ENCODE results near the gene TOM1.
A peak's percentile ranks its signal among the peaks of the same experiment; 100 is the strongest.

Gene TOM1

DNA sequence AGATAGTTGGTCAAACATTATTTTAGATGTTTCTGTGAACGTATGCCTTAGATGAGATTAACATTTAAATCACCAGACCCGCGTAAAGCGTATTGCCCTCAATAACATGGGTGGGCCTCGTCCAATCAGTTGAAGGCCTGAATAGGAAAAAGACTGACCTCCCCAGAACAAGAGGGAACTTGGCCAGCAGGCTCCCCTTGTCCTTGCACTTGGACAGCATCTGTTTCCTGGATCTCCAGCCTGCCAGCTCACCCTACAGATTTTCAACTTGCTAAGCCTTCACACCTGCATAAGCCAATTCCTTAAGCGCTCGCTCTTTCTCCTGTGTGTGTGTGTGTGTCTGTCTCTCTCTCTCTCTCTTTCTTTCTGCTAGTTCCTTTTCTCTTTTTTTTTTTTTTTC is 8.2 kb downstream of the TOM1 start:
- DNase-seq = no peak

DNA sequence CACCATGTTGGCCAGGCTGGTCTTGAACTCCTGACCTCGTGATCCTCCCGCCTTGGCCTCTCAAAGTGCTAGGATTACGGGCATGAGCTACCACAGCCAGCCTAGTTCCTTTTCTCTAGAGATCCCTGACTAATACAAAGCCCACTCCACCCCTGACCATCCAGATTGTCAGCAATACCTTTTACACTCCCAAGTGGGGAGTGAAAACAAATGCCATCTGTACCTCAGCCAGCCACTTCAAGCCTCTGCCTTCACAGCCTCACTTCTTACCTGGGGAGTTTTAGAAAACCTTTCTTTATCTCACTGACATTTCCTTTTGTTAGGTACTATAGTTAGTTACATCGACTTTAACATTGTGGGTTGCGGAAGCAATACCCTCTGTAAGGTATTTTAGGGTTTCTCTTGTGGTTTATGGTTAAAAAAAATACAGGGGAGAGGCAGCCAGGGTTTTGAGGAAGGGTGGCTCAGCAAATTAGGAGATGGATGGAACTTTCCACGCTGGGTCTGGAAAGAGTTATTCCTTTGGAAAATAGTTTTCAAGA is 8.9 kb downstream of the TOM1 start:
- no peak for DNase-seq

DNA sequence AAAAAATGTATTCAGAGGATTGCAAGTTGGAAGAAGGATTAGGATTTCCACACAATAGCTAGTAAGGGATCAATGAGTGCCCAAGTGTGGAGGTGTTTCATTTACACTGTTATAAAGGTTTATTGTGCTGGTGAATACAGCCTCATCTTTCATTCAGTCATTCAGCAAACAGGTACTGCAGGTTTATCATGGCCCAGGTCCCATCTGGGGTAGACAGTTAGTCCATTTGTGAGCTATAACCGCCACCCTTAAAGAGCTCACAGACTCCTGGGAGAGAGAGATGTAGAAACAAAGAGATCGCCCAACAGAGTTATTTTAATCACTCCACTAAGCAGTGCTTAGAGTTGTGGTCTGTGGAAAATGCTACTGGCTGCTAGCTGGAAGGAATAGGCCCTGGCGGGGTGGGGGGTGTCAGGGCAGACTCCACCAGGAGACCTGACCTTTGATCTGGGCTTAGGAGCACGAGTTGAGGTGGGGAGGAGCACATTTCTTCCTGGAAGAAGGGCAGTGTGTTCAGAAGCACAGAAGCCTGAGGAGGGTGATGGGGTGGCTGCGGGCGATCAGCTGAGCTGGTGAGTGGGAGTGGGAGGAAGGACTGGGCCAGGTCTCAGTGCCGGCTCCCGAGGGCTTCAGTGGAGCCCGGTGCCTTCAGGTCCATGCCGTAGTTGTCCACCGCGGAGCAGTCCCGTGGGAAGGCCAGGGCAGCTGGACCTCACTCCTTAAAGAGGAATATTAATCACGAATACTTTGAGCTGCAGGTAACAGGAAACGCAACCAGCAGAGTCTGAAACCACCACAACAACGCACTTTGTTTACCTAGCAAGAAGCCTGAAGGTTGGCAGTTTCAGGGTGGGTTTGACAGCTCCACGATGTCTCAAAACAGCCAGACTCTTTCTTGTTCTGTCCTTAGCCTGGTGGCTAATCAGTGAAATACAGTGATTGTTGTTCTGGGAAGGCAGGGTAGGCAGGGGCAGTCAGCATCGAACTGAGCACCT is 11.2 kb downstream of the TOM1 start:
- DNase-seq = no peak

DNA sequence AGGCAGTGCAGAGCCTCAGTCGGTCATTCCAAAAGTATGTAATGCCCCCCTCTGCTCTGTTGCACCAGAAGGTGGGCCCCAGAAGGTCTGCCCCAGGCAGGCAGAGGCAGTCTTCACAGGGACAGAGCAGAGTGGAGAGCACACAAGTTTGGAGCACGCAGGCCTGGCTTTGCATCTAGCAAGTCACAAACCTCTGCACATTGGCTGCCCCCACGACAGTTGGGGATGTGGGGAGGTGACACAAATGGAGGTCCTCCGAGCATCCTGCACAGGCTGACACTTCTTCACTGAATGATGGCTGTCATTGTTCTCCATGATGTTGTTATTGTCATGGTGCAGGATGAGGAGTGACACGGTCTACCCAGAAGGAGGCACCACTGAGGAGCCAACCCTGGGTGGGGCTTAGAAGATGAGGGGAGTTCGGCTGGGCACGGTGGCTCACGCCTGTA is 11.9 kb downstream of the TOM1 start:
- DNase-seq = no peak

DNA sequence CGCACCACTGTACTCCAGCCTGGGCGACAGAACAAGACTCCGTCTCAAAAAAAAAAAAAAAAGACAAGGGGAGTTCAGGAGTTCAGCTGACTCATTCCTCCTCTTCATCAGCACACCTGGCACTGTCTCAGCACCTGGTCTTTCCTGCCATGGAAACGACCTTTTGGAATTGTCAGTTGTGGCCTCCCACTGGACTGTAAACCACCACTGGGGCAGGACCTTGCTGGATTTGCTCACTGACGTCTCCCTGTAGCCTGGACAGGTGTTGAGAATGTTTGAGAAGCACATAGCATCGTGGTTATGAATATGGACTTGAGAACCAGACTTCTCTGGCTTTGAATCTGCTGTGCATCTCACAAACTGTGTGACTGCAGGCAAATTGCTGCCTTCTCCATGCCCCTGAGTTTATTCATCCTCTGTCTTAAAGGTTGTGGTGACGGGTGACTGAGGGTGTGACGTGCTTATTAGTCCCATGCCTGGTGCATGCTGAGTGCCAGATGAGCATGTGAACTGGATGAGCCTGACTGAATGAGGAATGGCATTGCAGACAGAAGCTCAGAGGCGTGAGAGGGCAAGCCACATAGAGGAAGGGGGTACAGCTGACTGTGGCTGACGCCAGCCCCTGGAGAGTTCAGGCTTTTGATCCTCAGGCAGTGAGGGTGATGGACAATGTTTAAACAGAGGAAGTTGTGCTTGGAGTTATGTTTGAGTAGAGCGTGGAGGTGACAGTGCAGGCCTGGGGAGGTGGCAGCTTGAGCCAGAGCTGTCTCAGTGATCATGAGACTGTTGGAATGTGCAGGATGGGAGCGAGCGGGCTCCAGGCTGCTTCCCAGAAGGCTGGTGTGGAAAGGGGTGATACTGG is 12.7 kb downstream of the TOM1 start:
- DNase-seq = no peak

DNA sequence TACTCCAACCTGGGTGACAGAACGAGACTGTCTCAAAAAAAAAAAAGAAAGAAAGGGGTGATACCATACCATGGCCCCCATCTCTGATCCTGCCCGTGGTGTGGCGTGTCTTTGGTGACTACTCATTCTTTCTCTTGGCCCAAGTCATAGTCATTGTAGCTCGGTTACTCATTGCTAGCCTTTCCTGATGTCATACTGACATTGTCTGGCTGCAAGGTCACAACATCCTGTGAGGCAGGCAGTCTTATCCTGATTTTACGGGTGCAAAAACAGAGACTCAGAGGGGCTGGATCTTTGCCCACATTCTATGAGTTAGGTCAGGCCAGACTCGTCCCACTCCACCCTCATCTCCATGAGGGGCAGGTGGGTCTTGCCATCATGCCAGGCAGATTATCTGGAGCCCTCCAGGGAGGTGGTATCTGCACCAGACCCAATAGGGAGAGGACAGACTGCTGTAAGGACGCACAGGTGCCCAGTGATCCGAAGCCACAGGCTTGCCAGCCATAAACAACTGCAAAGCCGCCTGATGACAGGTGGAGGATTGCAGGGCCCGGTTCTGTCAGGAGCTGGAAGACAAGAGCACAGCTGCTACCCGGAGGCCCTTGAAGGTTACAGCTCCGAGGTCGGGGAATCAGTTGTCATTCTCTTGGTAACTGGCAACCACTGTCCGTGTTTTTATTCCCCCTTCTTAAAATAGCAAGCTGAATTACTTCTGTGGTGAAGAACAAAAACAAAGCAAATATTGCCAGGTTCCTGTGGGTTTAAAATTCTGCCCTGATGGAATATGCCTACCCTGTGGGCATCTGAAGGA is 13.8 kb downstream of the TOM1 start:
- DNase-seq = peak in 1 of 2 experiments; percentile 22

DNA sequence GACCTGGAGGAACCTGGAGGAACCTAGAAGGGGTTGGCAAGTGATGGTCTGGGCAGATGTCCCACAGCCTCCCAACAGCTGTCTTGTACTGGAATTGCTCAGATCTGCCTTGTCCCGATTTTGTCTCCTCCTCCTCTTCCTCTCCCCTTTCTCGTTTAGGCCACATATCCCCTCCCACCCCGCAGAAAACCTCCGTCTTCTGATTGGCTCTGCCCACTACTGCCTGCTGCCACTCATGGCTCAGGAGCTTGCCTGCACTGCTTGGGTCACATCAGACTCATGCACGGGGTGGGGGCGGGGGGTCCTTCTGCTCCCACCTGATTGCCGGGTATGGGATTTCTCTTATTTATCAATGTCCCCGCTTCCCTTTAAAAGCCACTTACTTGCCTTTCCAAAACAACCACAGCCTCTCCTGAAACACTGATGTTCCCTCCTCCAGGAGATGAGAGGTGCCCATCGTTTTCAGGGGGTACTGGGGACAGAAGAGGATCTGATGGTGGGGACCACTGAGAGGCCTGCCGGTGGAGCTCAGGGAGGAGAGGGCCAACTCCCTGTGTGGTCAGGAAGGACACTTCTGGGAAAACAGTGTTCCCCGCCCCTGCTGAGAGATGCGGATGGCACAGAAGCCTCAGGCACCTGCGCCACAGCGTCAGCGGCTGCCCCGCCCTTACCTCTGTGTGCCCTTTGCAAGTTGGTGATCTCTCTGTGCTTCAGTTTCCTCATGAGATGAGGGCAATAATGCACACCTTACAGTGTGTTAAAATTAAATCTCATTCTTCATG is 14.7 kb downstream of the TOM1 start:
- no peak for DNase-seq

DNA sequence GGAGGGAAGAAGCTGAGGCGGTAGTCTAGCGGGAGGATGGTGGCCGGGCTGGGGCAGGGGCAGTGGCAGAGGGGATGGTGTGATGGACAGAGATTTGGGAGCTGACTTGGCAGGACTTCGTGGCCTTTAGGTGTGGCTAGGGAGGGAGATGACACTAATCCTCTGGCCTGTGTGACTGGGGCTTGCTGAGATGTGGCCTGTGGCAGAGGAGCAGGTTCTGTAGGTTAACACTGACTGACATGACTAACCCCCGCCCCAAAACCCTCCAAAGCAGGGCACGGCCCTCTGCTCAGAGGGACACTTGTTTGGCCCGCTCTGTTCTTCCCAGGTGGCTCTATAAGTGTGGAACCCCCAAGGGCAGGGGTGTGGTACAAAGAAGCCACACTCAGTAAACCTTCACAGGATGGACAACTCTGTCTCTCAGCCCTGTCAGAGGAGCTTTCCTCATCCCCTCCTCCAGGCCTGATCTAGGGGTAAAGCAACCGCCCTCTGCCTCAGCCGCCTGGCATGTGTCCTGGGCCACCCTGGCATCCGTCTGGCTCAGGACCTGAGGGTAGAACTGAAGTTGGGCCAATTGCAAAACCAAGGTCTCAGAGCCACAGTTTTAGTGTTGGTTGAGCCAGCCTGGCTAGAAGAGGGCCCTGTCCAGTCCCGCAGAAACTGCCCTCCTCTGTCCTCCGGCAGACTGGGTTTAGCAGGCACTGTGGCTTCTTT is 15.6 kb downstream of the TOM1 start:
- DNase-seq = no peak

DNA sequence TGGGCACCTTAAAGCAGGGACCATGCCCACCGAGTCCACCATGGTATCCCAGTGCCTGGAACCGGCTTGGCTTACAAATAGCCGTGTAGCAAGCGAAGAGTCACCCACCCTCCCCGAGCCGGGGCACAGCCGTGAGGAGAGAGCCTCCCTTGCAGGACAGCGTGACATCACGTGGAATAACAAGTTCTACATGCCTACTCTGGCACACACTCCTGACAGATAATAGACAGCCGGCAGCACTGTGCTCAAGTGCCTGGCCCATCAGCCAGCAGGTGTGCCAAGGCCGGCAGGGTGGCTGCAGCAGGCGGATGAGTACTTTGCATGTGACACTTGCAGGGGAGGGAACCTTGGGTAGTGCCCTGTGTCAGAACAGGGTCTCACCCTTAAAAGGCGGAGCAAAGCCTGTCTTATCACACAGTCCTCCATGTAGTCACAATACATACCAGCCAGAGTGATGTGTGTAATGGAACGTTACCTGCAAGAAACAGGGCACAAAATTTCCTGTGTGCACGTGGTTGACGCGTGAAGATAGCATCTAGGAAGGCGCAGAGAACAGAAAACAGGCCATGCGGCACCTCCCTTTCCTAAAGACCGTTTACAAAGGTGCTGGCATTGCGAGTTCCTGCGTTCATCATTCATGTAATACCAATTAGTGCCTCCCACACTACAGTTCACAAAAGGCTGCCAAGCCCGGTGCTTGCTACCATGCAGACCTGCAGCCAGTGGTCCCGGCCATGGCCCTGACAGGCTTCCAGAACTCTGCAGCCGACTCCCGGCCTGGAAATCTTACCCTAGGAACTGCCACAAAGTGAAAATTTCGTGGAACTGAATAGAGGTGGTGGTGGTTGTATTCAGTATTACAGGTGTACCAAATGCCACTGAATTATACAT is 16.4 kb downstream of the TOM1 start:
- DNase-seq = no peak

DNA sequence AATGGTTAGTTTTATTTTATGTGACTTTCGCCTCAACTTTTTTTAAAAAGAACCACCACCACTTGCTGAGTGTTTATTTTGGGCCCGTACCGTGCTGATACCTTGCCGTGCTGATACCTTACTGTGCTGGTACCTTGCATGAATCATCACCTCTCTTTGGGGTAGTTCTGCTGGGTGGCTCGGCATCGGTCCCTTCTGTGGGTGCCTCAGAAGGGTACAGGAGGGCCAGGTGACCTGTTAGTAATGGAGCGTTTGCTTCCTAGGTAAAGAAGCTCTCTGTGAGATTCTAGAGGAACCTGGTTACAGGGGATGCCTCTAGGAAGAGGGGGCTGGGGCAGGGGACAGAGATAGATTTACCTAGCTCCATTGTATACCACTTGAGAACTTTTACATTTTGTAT is 17.1 kb downstream of the TOM1 start:
- no peak for DNase-seq

DNA sequence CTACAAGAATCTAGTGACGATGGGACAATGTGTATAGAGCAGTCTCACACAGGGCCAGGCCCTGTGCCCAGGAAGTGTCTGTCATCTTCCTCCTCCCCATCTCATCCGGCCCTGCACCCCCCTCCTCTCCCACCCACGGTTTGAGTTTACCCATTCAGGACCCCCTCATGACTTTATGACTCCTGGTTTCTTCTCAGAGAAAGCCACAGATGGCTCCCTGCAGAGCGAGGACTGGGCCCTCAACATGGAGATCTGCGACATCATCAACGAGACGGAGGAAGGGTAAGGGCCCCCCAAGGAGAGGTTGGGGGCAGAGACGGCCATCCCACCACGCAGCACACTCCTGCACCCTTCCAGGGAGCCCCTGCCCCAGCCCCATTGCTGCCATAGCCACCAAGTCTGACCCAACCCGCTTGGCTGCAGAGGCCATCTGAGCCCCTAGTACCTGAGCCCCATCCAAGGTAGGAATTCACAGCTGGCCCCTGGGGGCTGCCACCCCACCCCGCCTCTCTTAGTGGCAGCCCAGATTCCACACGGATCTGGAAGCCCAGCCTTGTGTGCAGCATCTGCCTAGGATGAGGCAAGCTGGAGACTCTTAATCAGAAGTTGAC is 18.1 kb downstream of the TOM1 start:
- DNase-seq = no peak

DNA sequence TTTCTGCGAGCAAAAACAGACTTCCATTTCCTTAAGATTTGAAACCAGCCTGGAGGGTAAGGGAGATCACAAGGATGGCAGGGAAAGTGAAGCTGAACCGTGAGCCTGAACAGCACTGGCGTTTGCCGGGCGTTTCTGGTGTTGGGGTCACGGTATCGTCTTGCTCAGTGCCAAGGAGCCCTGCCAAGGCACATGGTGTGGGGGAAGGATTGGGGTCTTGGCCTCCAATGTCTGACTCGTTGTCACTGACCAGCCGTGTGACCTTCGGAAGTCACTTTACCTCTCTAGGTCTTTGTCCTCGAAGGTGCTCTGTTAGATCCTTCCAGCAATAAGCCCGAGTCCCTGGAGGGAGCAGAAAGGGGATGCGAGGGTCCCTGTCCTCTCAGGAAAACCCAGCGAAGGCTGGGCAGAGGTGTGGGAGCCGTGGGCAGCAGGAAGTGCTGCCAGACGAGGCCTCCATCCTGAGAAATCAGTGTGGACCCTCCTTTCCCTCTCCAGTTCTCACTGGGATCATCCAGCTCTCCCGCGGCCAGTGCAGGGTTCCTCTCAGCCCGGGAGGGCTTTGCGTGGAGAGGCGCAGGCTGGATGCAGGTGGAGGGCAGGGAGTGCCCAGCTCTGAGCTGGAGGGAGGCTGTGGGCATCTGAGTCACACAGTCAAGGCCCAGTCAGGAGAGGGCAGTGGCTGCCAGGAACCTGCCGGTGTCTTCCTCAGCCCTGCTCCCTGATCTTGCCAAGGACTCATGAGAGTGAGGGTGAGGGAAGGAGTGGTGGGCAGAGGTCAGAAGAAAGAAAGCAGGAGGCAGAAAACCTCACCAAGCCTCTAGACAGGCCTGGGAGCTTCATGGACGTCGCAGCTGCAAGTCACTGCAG is 18.9 kb downstream of the TOM1 start:
- no peak for DNase-seq

DNA sequence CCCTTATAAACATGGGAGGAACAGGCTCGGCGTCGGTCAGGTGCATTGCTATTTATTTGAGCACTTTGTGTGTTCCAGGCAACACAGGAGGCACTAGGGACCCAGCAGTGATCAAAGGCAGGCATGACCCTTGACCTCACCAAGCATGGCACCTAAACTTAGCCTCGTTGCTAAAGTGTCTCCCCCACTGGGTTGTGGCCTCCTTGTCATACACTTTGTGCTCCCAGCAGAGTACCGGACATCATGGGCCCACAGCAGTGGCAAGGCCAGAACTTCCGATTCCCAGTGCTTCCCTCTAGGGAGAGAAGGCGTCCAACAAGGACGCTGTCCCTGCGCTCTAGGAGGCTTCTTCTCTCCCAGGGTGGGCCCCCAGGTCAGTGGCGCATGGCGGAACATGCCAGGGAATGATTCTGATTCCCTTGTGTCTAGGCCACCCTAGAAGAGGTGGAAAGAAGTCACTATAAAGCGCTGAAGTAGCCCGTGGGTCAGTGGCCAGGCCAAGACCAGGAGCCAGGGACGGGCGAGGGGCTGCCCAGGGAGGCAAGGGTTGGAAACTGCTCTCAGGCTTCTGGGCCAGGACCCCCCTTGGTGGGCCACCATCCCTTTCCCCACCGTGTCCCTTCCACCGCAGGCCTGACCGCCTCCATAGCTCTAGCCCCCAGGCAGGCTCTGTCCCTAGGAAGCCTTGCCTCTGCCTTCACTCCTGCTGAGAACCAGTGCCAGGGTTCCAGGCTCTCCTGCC is 19.7 kb downstream of the TOM1 start:
- DNase-seq = no peak

DNA sequence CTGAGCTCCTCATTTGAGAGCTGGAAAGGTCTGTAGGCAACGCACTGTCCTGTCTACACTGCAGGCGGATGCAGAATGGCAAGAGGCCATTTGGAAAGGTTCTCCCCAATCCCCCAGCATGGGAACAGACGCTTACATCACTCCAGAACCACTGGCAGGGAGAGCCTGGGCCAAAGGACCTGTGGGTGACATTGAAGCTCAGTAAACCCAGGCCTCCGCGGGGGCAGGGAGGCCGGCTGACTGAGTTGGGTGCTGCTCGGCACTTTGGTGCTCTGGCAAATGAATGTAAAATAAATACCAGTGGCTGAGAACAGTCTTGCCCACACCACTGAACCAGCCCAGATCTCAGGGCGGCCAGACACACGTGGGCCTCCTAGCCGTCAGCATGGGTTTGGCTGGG is 22.4 kb downstream of the TOM1 start:
- DNase-seq = no peak

DNA sequence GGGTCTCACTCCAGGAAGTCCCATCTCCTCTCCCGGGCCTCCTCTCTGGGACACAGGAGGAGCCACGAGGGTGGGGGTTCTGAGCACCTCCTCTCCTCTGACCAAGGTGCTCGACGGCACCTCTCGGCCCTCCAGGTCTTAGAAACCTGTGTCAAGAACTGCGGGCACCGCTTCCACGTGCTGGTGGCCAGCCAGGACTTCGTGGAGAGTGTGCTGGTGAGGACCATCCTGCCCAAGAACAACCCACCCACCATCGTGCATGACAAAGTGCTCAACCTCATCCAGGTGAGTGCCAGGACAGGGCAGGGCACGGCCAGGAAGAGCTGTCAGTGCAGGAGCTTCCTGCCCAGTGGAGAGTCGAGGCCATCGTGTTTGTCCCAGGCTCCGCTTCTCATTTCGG is 23.2 kb downstream of the TOM1 start:
- DNase-seq = no peak

DNA sequence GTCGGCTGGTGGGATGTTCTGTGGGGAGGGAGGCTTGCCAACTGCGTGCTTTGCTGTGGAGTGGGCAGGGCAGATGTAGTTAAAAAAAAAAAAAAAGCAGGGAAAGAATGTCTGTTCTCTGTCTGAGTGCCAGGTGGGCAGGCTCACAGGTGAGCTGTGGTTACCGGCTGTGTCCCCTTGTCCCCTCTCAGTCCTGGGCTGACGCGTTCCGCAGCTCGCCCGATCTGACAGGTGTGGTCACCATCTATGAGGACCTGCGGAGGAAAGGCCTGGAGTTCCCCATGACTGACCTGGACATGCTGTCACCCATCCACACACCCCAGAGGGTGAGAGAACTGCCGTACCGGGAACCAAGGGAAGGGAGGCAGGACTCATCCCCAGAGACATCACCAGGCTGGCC is 23.6 kb downstream of the TOM1 start:
- no peak for DNase-seq

DNA sequence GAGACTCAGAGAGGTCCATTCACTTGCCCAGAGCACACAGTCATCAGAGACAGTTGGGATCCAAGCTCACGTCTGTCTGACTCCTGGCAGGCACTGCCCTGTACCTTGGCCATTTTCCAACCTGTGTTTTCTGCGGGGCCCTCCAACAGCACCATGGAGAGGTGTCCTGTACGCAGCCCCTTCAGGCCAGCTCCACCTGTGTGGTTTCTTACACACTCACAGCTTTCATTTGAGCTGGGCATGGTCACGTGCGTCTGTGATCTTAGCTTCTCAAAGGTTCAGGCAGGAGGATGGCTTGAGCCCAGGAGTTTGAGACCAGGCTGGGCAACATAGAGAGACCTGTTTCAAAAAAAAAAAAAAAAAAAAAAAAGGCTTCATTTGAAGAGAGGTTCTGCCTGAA is 24.4 kb downstream of the TOM1 start:
- no peak for DNase-seq

DNA sequence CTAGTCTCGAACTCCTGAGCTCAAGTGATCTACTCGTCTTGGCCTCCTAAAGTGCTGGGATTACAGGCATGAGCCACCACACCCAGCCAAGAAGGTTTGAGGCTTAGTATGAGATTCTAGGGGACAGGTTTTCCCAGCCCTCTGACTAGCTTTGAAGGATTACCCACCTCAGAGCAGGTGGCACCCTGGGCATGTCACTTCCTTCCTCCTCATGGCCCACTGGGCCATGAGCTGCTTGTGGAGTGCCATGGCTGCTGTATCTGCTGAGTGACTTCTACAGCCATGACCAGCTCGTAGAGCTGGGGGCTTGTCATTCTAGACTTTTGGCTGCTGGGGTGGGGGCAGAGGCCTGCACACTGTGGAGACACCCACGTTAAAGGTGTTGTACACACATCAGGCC is 25.1 kb downstream of the TOM1 start:
- DNase-seq = no peak
